A549 (cell line): ENCODE results near the gene KDF1. TPM values are rescaled to one million over a fixed set of nuclear protein-coding genes. Genes with fewer than 3 reads are reported as not detected.

Experiments used
- ATAC-seq, 2 experiments: fragments of 200-7000 bp in 1 of 2; fragments of >200 bp in 1 of 2; cut with Nextera tagmentation in 1 of 2; cut with Tn5 transposase in 1 of 2; 3 replicates each; pipeline versions ENCODE4 v1.8.0 to v1.9.1; 2018 to 2020; ENCODE audit warnings: mild to moderate bottlenecking in 1 of 2, moderate library complexity in 1 of 2
- CTCF ChIA-PET: fragments of 300-600 bp; sonication (Branson Sonifier 250); formaldehyde crosslinking; extraction: SDS; loops from one replicate; lab custom pipeline; 2021; ENCODE audit warnings: antibody characterized with exemption, inconsistent platforms; lab: Yijun Ruan, JAX
- POLR2A ChIA-PET: fragments of 350-600 bp; formaldehyde crosslinking; extraction: SDS; loops from one replicate; lab custom pipeline; 2021; ENCODE audit warnings: antibody characterized with exemption, inconsistent platforms; lab: Yijun Ruan, JAX
- DNase-seq, 2 experiments: peaks; one replicate each; pipeline versions ENCODE4 v3.0.0 to v3.0.0-alpha.2; 2011 to 2016; ENCODE audit warnings: low read depth in 1 of 2, low spot score in 1 of 2
- FAIRE-seq: peaks from 2 replicates; lab custom pipeline; 2011; peaks lifted over from hg19 to GRCh38; lab: Jason Lieb, UNC
- H3K27ac ChIP-seq, 2 experiments: fragments of >200 bp; sonication (Bioruptor Twin); formaldehyde crosslinking; 3 replicates each; pipeline ENCODE4 v1.5.1; 2016 to 2017
- H3K4me1 ChIP-seq: fragments of >200 bp; sonication (Bioruptor Twin); formaldehyde crosslinking; 3 replicates; pipeline ENCODE4 v1.6.1; 2016
- H3K4me2 ChIP-seq: fragments of >200 bp; sonication (Bioruptor Twin); formaldehyde crosslinking; 3 replicates; pipeline ENCODE4 v1.6.1; 2016
- H3K4me3 ChIP-seq: fragments of >200 bp; sonication (Bioruptor Twin); formaldehyde crosslinking; 3 replicates; pipeline ENCODE4 v1.5.1; 2016
- H3K9me3 ChIP-seq: fragments of >200 bp; sonication (Bioruptor Twin); formaldehyde crosslinking; 3 replicates; pipeline ENCODE4 v1.6.1; 2016
- BCL3 ChIP-seq: fragments of >200 bp; sonication (Bioruptor Twin); formaldehyde crosslinking; IDR thresholded peaks from 3 replicates; pipeline ENCODE4 v1.6.1; 2016
- BHLHE40 ChIP-seq: IDR thresholded peaks from 2 replicates; pipeline ENCODE4 v1.6.1; 2012; ENCODE audit warnings: low read depth, low read length, inconsistent platforms
- CBX8 ChIP-seq: fragments of 200-600 bp; sonication (generic); IDR thresholded peaks from 2 replicates; pipeline ENCODE4 v1.6.1; 2016
- CEBPB ChIP-seq, 2 experiments: fragments of >200 bp in 1 of 2; sonication (Bioruptor Twin) in 1 of 2; formaldehyde crosslinking in 1 of 2; IDR thresholded peaks; 2 replicates each; pipeline ENCODE4 v1.6.1; 2012 to 2016
- CHD2 ChIP-seq: fragments of 150-350 bp; IDR thresholded peaks from 2 replicates; pipeline ENCODE4 v1.6.1; 2014; ENCODE audit warnings: low read length; ENCODE audit not compliant: partially characterized antibody
- CHD4 ChIP-seq: fragments of 200-600 bp; sonication (generic); IDR thresholded peaks from 2 replicates; pipeline ENCODE4 v1.6.1; 2016; ENCODE audit warnings: antibody characterized with exemption, mild to moderate bottlenecking, borderline replicate concordance
- E2F6 ChIP-seq: IDR thresholded peaks from 2 replicates; pipeline ENCODE4 v1.6.1; 2012; ENCODE audit warnings: low read depth, borderline replicate concordance
- ELK1 ChIP-seq: fragments of 150-350 bp; IDR thresholded peaks from 2 replicates; pipeline ENCODE4 v1.6.1; 2014; ENCODE audit warnings: low read depth, mild to moderate bottlenecking, low read length
- ESRRA ChIP-seq: fragments of 150-350 bp; IDR thresholded peaks from 2 replicates; pipeline ENCODE4 v1.6.1; 2014; ENCODE audit warnings: mild to moderate bottlenecking, low read length, borderline replicate concordance
- FOSB ChIP-seq: fragments of 250-450 bp; sonication (Bioruptor Pico); IDR thresholded peaks from 2 replicates; pipeline ENCODE4 v1.5.0; 2020; ENCODE audit warnings: mild to moderate bottlenecking, moderate library complexity
- HDAC2 ChIP-seq: fragments of 200-600 bp; sonication (generic); IDR thresholded peaks from 2 replicates; pipeline ENCODE4 v1.6.1; 2016
- HEYL ChIP-seq: fragments of 250-450 bp; sonication (Bioruptor Pico); IDR thresholded peaks from 2 replicates; pipeline ENCODE4 v1.8.0; 2021; ENCODE audit warnings: mild to moderate bottlenecking, moderate library complexity
- HOXA7 ChIP-seq: fragments of 250-450 bp; sonication (Bioruptor Pico); IDR thresholded peaks from 2 replicates; pipeline ENCODE4 v1.5.0; 2020; ENCODE audit warnings: mild to moderate bottlenecking, moderate library complexity
- HOXB13 ChIP-seq: fragments of 250-450 bp; sonication (Bioruptor Pico); IDR thresholded peaks from 2 replicates; pipeline ENCODE4 v1.5.0; 2020; ENCODE audit warnings: low read depth, mild to moderate bottlenecking, moderate library complexity
- JUN ChIP-seq, 2 experiments: fragments of >200 bp; sonication (Bioruptor Twin); formaldehyde crosslinking; IDR thresholded peaks; 2 replicates in 1 of 2; 3 replicates in 1 of 2; pipeline ENCODE4 v1.6.1; 2016 to 2017
- JUNB ChIP-seq: fragments of >200 bp; sonication (Bioruptor Twin); formaldehyde crosslinking; IDR thresholded peaks from 2 replicates; pipeline ENCODE4 v1.6.1; 2016
- KDM5A ChIP-seq: fragments of 200-600 bp; sonication (generic); IDR thresholded peaks from 2 replicates; pipeline ENCODE4 v1.6.1; 2016; ENCODE audit warnings: antibody characterized with exemption, mild to moderate bottlenecking
- MAFK ChIP-seq: fragments of 450-650 bp; IDR thresholded peaks from 2 replicates; pipeline ENCODE4 v1.6.1; 2014; ENCODE audit not compliant: partially characterized antibody
- NR3C1 ChIP-seq: fragments of >200 bp; sonication (Bioruptor Twin); formaldehyde crosslinking; IDR thresholded peaks from 3 replicates; pipeline ENCODE4 v1.6.1; 2017
- PHF8 ChIP-seq: fragments of 200-600 bp; sonication (generic); IDR thresholded peaks from 2 replicates; pipeline ENCODE4 v1.6.1; 2016; ENCODE audit warnings: low read depth, mild to moderate bottlenecking, antibody characterized with exemption, moderate library complexity, borderline replicate concordance
- SMC3 ChIP-seq: fragments of >200 bp; sonication (Bioruptor Twin); formaldehyde crosslinking; IDR thresholded peaks from 3 replicates; pipeline ENCODE4 v1.6.1; 2018; ENCODE audit warnings: inconsistent platforms
- USF2 ChIP-seq: fragments of 450-650 bp; IDR thresholded peaks from 2 replicates; pipeline ENCODE4 v1.6.1; 2014; ENCODE audit warnings: antibody characterized with exemption
- ZC3H11A ChIP-seq: fragments of 450-650 bp; IDR thresholded peaks from 2 replicates; pipeline ENCODE4 v1.6.1; 2014; ENCODE audit warnings: antibody characterized with exemption, mild to moderate bottlenecking
- ZFP36 ChIP-seq: fragments of 450-650 bp; IDR thresholded peaks from 2 replicates; pipeline ENCODE4 v1.6.1; 2014; ENCODE audit warnings: borderline replicate concordance; ENCODE audit not compliant: partially characterized antibody
- ZNF302 ChIP-seq: fragments of 250-450 bp; sonication (Bioruptor Pico); IDR thresholded peaks from 2 replicates; pipeline ENCODE4 v1.9.0; 2021; ENCODE audit warnings: inconsistent platforms, mild to moderate bottlenecking, moderate library complexity
- ZSCAN20 ChIP-seq: fragments of 250-450 bp; sonication (Bioruptor Pico); IDR thresholded peaks from 2 replicates; pipeline ENCODE4 v1.8.0; 2022; ENCODE audit warnings: mild to moderate bottlenecking, moderate library complexity
- WGBS: methylation state at CpG from one replicate; pipeline ENCODE4 v1.1.6; 2017; ENCODE audit errors: missing lambda C conversion rate; 5-methylcytosine and 5-hydroxymethylcytosine counted together
- polyA plus RNA-seq, 4 experiments: library from polyadenylated mRNA; depleted of rRNA in 3 of 4; stranded (reverse); fragments of >200 nt; fragmentation: RNase III in 1 of 4; extraction: RNeasy Plus Mini Kit Qiagen cat#74134 plus additional on column Dnase treatment in 1 of 4; gene quantifications; 2 replicates in 3 of 4; 3 replicates in 1 of 4; pipeline ENCODE4 v1.2.3, GENCODE V29; 2011 to 2017

The KDF1 gene
- polyA plus RNA-seq, 2 of the 4 experiments (the other 2 are of a cell fraction) = not detected

DNA sequence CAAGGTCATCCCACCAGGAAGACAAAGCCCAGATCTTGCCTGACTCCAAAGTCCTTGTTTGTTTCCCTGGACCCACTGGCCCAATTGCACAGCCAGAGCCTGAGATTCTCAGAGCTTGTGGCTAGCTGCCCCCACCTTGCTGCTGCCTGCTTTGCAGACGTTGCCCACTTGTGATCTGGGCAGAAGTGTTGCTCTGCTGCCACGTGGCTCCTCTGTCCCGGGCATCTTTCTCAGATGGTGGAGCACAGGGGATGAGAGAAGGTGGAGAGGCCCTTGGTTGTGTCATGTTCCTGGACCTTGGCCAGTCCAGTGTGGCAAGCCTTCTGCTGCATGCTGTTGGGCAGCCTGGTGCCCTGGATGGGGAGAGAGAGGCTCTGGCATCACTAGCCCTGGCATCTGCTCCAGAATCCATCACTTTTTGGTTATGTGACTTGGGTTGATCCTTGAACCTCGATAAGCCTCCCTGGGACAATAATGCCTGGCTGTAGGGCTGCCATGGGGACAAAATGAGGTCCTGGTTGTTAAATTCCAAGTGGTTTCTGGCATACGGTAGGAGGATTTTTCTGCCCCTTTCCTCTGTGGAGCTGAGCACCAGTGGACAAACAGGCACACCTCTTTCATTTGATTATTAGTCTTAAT, 44.9 kb downstream of the KDF1 start:
- POLR2A ChIA-PET = no interaction called here
- H3K4me1 ChIP-seq = peaks cover 19% of the 10 kb centered on the region
- no peak for TF ChIP-seq CHD4
- TF ChIP-seq CEBPB (IDR thresholded peaks at IDR 0.05) = no peak
- TF ChIP-seq ZNF302 (CRISPR knock-in tag) = no peak
- no peak for TF ChIP-seq KDM5A
- no peak for TF ChIP-seq HOXB13
- no peak for TF ChIP-seq ZFP36
- no peak for TF ChIP-seq BHLHE40
- no peak for TF ChIP-seq CBX8
- no peak for TF ChIP-seq JUN (IDR thresholded peaks at IDR 0.05)
- no peak for TF ChIP-seq BCL3
- TF ChIP-seq ESRRA = no peak
- WGBS = 100% methylated on average over 2 of the region's 5 CpGs
- no peak overlapping the region for H3K4me3 ChIP-seq
- CTCF ChIA-PET = no interaction called here
- H3K27ac ChIP-seq = 0 out of 6 replicates have a peak overlapping the region, but pooled peaks of 1 of the 2 experiments have one; percentile 35
- FAIRE-seq = no peak
- no peak for ATAC-seq
- DNase-seq = no peak
- no peaks in the 10 kb centered on the region for H3K9me3 ChIP-seq
- no peak overlapping the region for H3K4me2 ChIP-seq

GRCh38 chr1:26913754-26914619, 46.3 kb downstream of the KDF1 start, which contains the start of gene NR0B2:
TSS of gene NR0B2 (minus strand) at chr1:26913975. CDS start at chr1:26913940, 35 bp downstream.
- ATAC-seq (peak in 1 of 2 experiments; percentile 53; a peak in 3 of 6 replicates), FAIRE-seq (no peak), DNase-seq (peak in 1 of 2 experiments; percentile 20)
- POLR2A ChIA-PET = no interaction called here
- CTCF ChIA-PET = interaction anchor here (0.8 to 1.1 kb wide), 3 partner anchors 12 to 82 kb away, joined by 3 read pairs; no protein-coding TSS in a partner anchor
- TF ChIP-seq FOSB (CRISPR knock-in tag) (no peak), ELK1 (no peak), HOXA7 (no peak), MAFK (no peak), CHD2 (no peak), SMC3 (no peak), ZSCAN20 (CRISPR knock-in tag) (no peak), ZC3H11A (no peak), E2F6 (no peak), JUNB (no peak), HDAC2 (no peak), NR3C1 (no peak), CBX8 (no peak), PHF8 (no peak), USF2 (no peak), ESRRA (no peak), HEYL (CRISPR knock-in tag) (no peak)
- Histone ChIP-seq H3K4me3 (no peak within 1 kb of the TSS), H3K9me3 (no peaks in the 10 kb centered on the region), H3K4me2 (peak within 1 kb of the TSS; percentile 34), H3K4me1 (peaks cover 22% of the 10 kb centered on the region), H3K27ac (peak within 1 kb of the TSS; percentile 45 to 62; a peak in 5 of 6 replicates)
- WGBS = 63% methylated on average over 13 of the region's 16 CpGs
